CD4-positive, alpha-beta T cell treated with Interleukin-4 for 4 hours (primary cell): ENCODE results near the gene TBC1D13.
"Not testable (repeated sequence)": the region's sequence is repeated elsewhere in the genome, so short reads cannot be mapped to it uniquely, and the experiment has no call there.

Source experiments
- DNase-seq: peaks from one replicate; pipeline ENCODE4 v3.0.0-alpha.2; 2020

The TBC1D13 gene

DNA sequence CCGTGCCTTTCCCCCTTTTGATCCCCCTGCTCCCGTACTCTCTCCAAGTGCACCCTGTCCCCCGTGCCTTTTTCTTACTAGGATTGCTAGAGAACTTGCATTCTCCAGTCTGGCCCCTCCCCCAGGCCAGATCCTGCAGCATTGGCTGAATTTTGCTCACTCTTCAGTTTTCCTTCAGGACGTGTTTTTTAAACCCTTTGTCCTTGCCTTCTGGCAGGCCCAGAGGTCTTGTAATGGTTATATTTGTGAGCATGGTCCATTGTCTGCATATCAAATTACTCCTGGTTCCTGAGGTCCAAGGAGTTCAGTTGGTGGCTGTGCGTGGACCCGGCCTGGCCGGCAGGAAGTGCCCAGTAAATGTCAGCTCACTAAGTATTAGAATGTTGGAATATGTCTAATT is 606 bp downstream of the TBC1D13 start:
- DNase-seq, result no peak

GRCh38 chr9:128788445-128788844 is 1.4 kb downstream of the TBC1D13 start:
- DNase-seq, result no peak

GRCh38 chr9:128790536-128790935 is 3.5 kb downstream of the TBC1D13 start:
- DNase-seq, result no peak

DNA sequence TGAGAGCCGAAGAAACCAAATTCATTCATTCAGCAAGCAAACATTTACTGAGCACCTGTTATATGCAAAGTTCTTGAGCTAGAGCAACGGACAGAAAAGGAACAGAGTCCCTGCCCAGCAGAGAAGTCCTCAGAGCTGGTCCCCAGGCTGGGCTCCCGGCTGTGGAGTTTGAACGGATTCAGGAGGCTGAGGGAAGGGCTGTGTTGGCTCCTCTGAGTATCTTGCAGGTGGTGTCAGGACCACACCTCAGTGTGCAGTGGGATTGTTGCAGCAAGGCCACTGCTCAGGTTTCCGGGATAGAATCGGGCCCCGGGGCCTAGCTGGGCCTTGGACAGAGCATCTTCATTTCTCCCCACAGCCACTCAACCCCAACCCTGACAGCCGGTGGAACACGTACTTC is 5.1 kb downstream of the TBC1D13 start:
- no peak for DNase-seq

- no peak for DNase-seq
These were observed 6.1 kb downstream of the TBC1D13 start for GRCh38 chr9:128792978-128793686.

GRCh38 chr9:128794961-128795360 is 7.9 kb downstream of the TBC1D13 start:
- DNase-seq, result not testable (repeated sequence)

GRCh38 chr9:128798896-128799295 is 11.8 kb downstream of the TBC1D13 start:
- no peak for DNase-seq

DNA sequence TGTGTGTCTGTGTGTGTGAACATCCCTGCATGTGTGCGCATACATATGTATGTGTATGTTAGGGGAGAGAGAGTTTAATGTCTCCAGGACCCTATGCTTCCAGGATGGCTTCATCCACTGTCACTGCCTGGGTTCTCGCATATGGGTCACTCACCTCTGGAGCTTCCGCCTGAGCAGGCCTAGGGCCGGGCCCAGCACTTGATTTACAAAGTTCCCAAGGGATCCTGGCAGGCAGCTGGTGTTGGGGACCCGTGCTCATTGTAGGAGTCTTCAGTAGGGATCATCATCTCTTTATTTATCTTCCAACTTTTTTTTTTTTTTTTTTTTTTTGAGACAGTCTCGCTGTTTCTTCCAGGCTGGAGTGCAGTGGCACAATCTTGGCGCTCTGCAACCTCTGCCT is 13.0 kb downstream of the TBC1D13 start:
- no peak for DNase-seq

DNA sequence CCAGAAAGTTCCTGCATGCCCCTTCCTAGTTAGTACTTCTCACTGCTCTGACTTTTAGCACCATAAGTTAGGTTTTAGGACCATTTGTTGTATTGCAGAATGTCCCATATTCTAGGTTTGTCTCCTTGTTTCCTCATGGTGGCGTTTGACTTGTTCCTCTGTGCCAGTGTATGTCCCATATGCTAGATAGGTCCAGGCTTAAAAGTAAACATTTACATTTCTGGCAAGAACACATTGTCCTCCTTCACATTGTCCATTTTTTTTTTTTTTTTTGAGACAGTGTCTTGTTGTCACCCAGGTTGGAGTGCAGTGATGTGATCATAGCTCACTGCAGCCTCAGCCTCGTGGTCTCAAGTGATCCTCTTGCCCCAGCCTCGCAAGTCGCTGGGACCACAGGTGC is 15.4 kb downstream of the TBC1D13 start:
- DNase-seq, result no peak

DNA sequence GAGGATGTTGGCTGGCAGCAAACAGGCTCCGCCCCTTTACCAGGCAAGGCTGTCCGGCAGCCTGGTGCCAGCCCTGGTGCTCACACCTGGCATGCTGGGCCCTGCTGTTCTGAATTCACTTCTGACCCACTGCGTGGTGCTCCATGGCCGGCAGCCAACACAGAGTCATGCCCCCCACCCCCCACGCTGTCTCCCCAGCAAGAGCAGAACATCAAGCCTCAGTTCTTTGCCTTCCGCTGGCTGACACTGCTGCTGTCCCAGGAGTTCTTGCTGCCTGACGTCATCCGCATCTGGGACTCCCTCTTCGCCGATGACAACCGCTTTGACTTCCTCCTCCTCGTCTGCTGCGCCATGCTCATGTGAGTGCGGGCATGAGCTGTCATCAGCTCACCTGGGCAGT is 18.6 kb downstream of the TBC1D13 start:
- DNase-seq, result no peak

GRCh38 chr9:128807827-128808226 is 20.8 kb downstream of the TBC1D13 start:
- DNase-seq, result no peak

- no peak for DNase-seq
These were observed 21.5 kb downstream of the TBC1D13 start for GRCh38 chr9:128808543-128808942.

DNA sequence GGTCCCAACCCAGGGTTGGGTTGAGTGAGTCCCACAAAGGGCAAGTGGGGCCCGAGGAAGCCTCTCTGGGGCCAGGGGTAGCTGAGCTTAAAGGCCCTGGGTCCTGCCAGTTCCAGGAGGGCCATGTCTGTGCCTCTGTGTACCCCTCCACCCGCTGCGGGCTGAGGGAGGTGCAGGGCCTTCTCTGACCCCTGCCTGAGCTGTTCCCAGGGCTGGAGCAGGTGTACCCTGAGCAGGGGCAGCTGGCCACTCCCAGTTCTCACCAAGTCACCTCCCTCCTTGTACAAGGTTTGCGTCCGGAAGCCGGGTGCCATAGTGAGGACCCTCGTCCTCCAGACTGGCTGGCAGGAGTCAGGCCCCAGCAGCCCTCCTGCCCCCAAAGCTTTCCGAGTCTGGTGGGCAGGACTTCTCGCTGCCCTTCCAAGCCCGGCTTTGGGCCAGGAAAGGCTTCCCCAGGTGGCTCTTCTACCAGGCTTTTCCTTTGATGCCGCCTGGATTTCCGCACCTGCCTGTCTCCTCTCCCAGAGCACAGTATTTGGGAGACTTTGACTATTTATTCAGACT is 22.1 kb downstream of the TBC1D13 start:
- no peak for DNase-seq

GRCh38 chr9:128809831-128810230 is 22.8 kb downstream of the TBC1D13 start:
- no peak for DNase-seq

GRCh38 chr9:128810873-128811272 is 23.8 kb downstream of the TBC1D13 start:
- DNase-seq, result no peak

GRCh38 chr9:128818099-128818838 is 31.2 kb downstream of the TBC1D13 start, which contains the start of gene ENDOG:
Gene ENDOG (plus strand): TSS chr9:128818500. CDS start chr9:128818685, 185 bp downstream.
- peak; percentile 96 for DNase-seq

GRCh38 chr9:128818839-128819715 is 32.0 kb downstream of the TBC1D13 start:
- DNase-seq, result peak; percentile 30

GRCh38 chr9:128819716-128820664 is 32.9 kb downstream of the TBC1D13 start:
- DNase-seq, result no peak

DNA sequence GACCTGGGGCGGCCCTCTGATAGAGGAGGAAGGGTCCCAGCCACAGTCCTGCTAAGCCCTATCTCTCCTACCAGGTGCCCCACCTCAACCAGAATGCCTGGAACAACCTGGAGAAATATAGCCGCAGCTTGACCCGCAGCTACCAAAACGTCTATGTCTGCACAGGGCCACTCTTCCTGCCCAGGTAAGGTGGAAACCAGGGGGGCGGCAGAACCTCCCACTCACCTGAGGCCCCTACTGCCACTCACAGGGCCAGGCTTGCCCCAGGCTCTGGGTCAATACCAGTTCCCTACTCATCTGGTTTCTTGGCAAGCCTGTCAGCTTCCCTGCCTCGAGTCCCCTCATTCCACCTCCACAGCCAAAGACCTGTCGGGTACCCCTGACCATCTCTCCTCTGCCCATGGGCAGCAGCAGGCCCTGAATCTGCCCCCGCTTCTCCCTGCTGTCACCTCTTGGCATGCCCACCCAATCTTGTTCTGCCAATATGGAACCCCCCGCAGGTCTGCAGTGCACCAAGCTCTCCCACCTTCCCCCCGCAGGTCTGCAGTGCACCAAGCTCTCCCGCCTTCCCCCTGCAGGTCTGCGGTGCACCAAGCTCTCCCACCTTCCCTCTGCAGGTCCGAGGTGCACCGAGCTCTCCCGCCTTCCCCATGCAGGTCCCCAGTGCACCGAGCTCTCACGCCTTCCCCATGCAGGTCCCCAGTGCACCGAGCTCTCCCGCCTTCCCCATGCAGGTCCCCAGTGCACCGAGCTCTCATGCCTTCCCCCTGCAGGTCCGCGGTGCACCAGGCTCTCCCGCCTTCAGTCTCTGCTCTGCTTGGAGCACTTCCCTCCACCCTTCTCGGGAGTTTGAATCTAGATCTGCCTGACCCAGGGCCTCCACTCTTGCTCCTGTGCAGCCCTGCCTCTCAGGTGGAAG is 33.9 kb downstream of the TBC1D13 start:
- no peak for DNase-seq

- DNase-seq, result no peak
These were observed 34.7 kb downstream of the TBC1D13 start for GRCh38 chr9:128821584-128822406.
